GM12878 (cell line): Measurements from ENCODE around the gene KLRB1. TPM values are rescaled to one million over a fixed set of nuclear protein-coding genes. Genes with fewer than 3 reads are reported as not detected.

Experiments used
- ATAC-seq: fragments of 200-7000 bp; cut with Tn5 transposase; 3 replicates; pipeline ENCODE4 v1.9.1; 2020; ENCODE audit warnings: mild to moderate bottlenecking, moderate library complexity
- BruUV-seq: library from RNA; stranded (reverse); fragments of 400-500 nt; replicated peaks from 2 replicates; lab custom pipeline; 2021; lab: Mats Ljungman, UMichigan
- CTCF ChIA-PET: fragments of 300-600 bp; sonication (Branson Sonifier 250); formaldehyde crosslinking; extraction: SDS; loops from one replicate; lab custom pipeline; 2021; ENCODE audit warnings: inconsistent platforms; lab: Yijun Ruan, JAX
- POLR2A ChIA-PET: fragments of 350-600 bp; formaldehyde crosslinking; extraction: SDS; loops from one replicate; lab custom pipeline; 2021; ENCODE audit warnings: inconsistent platforms; lab: Charles Lee
- RAD21 ChIA-PET: fragments of 300-600 bp; sonication (Branson Sonifier 250); formaldehyde crosslinking; loops from one replicate; lab custom pipeline; 2023; ENCODE audit warnings: antibody characterized with exemption; ENCODE audit not compliant: unreplicated experiment; lab: Charles Lee
- SMC1A ChIA-PET: fragments of 300-600 bp; sonication (Branson Sonifier 250); formaldehyde crosslinking; loops from one replicate; lab custom pipeline; 2023; ENCODE audit not compliant: unreplicated experiment, uncharacterized antibody; lab: Charles Lee
- DNase-seq: peaks from one replicate; pipeline ENCODE4 v3.0.0-alpha.2; 2011; ENCODE audit warnings: low read depth, low spot score
- FAIRE-seq: peaks from 3 replicates; lab custom pipeline; 2011; peaks lifted over from hg19 to GRCh38; lab: Jason Lieb, UNC
- H2AFZ ChIP-seq: 2 replicates; pipeline ENCODE4 v1.6.0; 2011; ENCODE audit warnings: low read depth, low read length, control low read depth; ENCODE audit not compliant: control insufficient read depth
- H3K27ac ChIP-seq: 2 replicates; pipeline ENCODE4 v1.5.1; 2011; ENCODE audit warnings: control low read depth; ENCODE audit not compliant: control insufficient read depth, insufficient read depth
- H3K27me3 ChIP-seq, 2 experiments: replicated peaks in 1 of 2; 2 replicates each; pipeline versions ENCODE4 v1.6.0 to v1.6.1; 2011; ENCODE audit warnings: low read length in 1 of 2; ENCODE audit not compliant: control insufficient read depth in 2 of 2, insufficient read depth in 2 of 2
- H3K36me3 ChIP-seq, 2 experiments: 2 replicates each; pipeline ENCODE4 v1.5.1; 2011; ENCODE audit warnings: low read length in 1 of 2; ENCODE audit not compliant: control insufficient read depth in 2 of 2, insufficient read depth in 2 of 2
- H3K4me1 ChIP-seq: 2 replicates; pipeline ENCODE4 v1.6.1; 2011; ENCODE audit warnings: mild to moderate bottlenecking, low read length, moderate library complexity, mixed read lengths; ENCODE audit not compliant: control insufficient read depth, insufficient read depth
- H3K4me2 ChIP-seq: 2 replicates; pipeline ENCODE4 v1.6.0; 2011; ENCODE audit warnings: control low read depth; ENCODE audit not compliant: control insufficient read depth, insufficient read depth
- H3K4me3 ChIP-seq: fragments of 200-600 bp; sonication (generic); 2 replicates; pipeline ENCODE4 v1.5.1; 2016
- H3K79me2 ChIP-seq: 2 replicates; pipeline ENCODE4 v1.6.0; 2011; ENCODE audit warnings: low read length; ENCODE audit not compliant: control insufficient read depth, insufficient read depth
- H3K9ac ChIP-seq: 2 replicates; pipeline ENCODE4 v1.8.0; 2011; ENCODE audit warnings: low read length, control low read depth, mixed read lengths; ENCODE audit not compliant: control insufficient read depth, insufficient read depth
- H3K9me3 ChIP-seq: replicated peaks from 3 replicates; pipeline ENCODE4 v1.5.1; 2011; ENCODE audit warnings: mild to moderate bottlenecking, low read length; ENCODE audit not compliant: control insufficient read depth, insufficient read depth
- H4K20me1 ChIP-seq: 2 replicates; pipeline ENCODE4 v1.6.0; 2011; ENCODE audit not compliant: control insufficient read depth, insufficient read depth
- CEBPB ChIP-seq, 2 experiments: fragments of 150-350 bp in 1 of 2; IDR thresholded peaks; 2 replicates each; pipeline ENCODE4 v1.6.1; 2012 to 2014; ENCODE audit warnings: low read depth in 2 of 2, low read length in 2 of 2, borderline replicate concordance in 1 of 2, inconsistent platforms in 1 of 2
- CHD1 ChIP-seq: IDR thresholded peaks from 2 replicates; pipeline ENCODE4 v1.6.1; 2012; ENCODE audit warnings: low read depth, low read length, improper control_type of control experiment
- IKZF1 ChIP-seq: fragments of 450-650 bp; conservative IDR thresholded peaks from 2 replicates; pipeline ENCODE4 v1.6.1; 2017; ENCODE audit warnings: antibody characterized with exemption, mild to moderate bottlenecking
- POLR2AphosphoS5 ChIP-seq: IDR thresholded peaks from 2 replicates; pipeline ENCODE4 v1.6.1; 2011; ENCODE audit warnings: mild to moderate bottlenecking, low read length, inconsistent platforms
- STAT1 ChIP-seq: fragments of 450-650 bp; conservative IDR thresholded peaks from 2 replicates; pipeline ENCODE4 v1.6.1; 2014; ENCODE audit warnings: antibody characterized with exemption, mild to moderate bottlenecking
- ZBED1 ChIP-seq: IDR thresholded peaks from 2 replicates; pipeline ENCODE4 v1.6.1; 2016; ENCODE audit warnings: borderline replicate concordance
- WGBS: methylation state at CpG from one replicate; pipeline ENCODE4 v1.1.6; 2016; ENCODE audit warnings: low lambda C conversion rate; ENCODE audit not compliant: insufficient replicate concordance, insufficient coverage; ENCODE audit errors: missing lambda C conversion rate; 5-methylcytosine and 5-hydroxymethylcytosine counted together
- in situ Hi-C: fragments of 300-500 bp; cut with MboI; formaldehyde crosslinking; loops from 9 replicates; pipeline ENCODE4 v1.14.3; 2018; ENCODE audit warnings: mixed read lengths
- intact Hi-C: fragments of 100-400 bp; cut with micrococcal nuclease; formaldehyde crosslinking; loops from one replicate; pipeline ENCODE4 v1.14.2; 2022; ENCODE audit not compliant: unreplicated experiment
- polyA plus RNA-seq, 11 experiments: library from polyadenylated mRNA; depleted of rRNA in 4 of 11; unstranded in 6 of 11; stranded (reverse) in 5 of 11; fragments of >200 nt; fragmentation: Nextera tagmentation in 4 of 11; fragmentation: Illumina TruSeq in 1 of 11; extraction: Ambion mirVana in 4 of 11; extraction: Trizol in 1 of 11; gene quantifications; 1 replicate in 1 of 11; 2 replicates in 10 of 11; pipeline versions ENCODE4 v1.2.1 to v1.2.3, GENCODE V29; 2011 to 2016; ENCODE audit warnings: inconsistent platforms in 2 of 11, missing spikeins in 2 of 11, low read depth in 1 of 11
- total RNA-seq, 4 experiments: library from RNA; depleted of rRNA in 3 of 4; stranded (reverse); fragments of >200 nt in 3 of 4; fragmentation: Illumina TruSeq in 1 of 4; extraction: Trizol in 1 of 4; gene quantifications; 2 replicates each; pipeline versions ENCODE4 v1.2.1 to v1.2.3, GENCODE V29; 2013 to 2021
- TF ChIP-seq, protein P1 (sequence below): fragments of 450-650 bp; IDR thresholded peaks from 2 replicates; pipeline ENCODE4 v1.6.1; 2018; ENCODE audit warnings: borderline replicate concordance, mild to moderate bottlenecking; ENCODE audit not compliant: partially characterized antibody
- TF ChIP-seq, protein P2 (sequence below): fragments of 450-650 bp; IDR thresholded peaks from 2 replicates; pipeline ENCODE4 v1.6.1; 2017; ENCODE audit warnings: mild to moderate bottlenecking, low read depth, inconsistent platforms; ENCODE audit not compliant: poor library complexity, severe bottlenecking

The KLRB1 gene
- total and polyA plus RNA-seq, 10 of the 15 experiments (the other 5 are each of a cell fraction or from before 2014, with no cell fraction given): not detected

DNA sequence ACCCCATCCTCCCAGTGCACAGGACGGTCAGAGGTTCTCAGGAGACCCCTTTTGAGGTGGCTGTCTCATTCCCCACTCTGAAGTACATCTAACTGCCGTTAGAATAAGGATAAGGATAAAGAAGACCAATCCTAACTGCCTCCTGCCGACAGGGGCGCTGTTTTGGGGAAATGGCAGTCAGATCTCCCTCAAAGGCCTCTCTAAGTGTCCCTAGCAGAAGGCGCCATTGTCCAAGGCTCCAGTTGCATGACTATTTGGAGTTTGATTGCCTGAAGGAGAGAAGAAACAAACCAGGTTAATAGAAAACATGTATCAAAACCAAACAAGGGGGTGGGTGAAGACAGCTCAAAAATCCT lies 29.1 kb upstream of the KLRB1 start:
- Histone ChIP-seq H4K20me1 (no peaks in the 10 kb centered on the region), H3K9me3 (no peaks in the 10 kb centered on the region; the same call in 1 of the 3 replicates), H3K27ac (no peak overlapping the region), H3K27me3 (no peaks in the 10 kb centered on the region), H3K9ac (no peak overlapping the region), H2AFZ (no peak overlapping the region), H3K4me3 (no peak overlapping the region), H3K79me2 (no peaks in the 10 kb centered on the region; the same call in 1 of the 2 replicates), H3K36me3 (no peaks in the 10 kb centered on the region), H3K4me1 (peaks cover 15% of the 10 kb centered on the region; the same call in 1 of the 2 replicates), H3K4me2 (no peak overlapping the region)
- no TSS peak for BruUV-seq
- ChIA-PET POLR2A (no interaction called here), CTCF (interaction anchor here (1.0 to 11.5 kb wide), 6 partner anchors 12 to 107 kb away, joined by 3 to 159 read pairs (median 3); partner anchors contain the start of gene CLEC2D), SMC1A (interaction anchor here (1.2 to 11.3 kb wide), 4 partner anchors 24 to 85 kb away, joined by 3 to 100 read pairs (median 4); no protein-coding TSS in a partner anchor), RAD21 (interaction anchor here (1.0 to 2.8 kb wide), 3 partner anchors 26 to 113 kb away, joined by 3 to 8 read pairs (median 6); no protein-coding TSS in a partner anchor)
- FAIRE-seq (no peak), DNase-seq (no peak), ATAC-seq (peak; percentile 18; the same call in 1 of the 3 replicates)
- intact Hi-C loops: no loop called here
- 92% methylated on average over 5 of the region's 5 CpGs for WGBS
- TF ChIP-seq, protein P1, sequence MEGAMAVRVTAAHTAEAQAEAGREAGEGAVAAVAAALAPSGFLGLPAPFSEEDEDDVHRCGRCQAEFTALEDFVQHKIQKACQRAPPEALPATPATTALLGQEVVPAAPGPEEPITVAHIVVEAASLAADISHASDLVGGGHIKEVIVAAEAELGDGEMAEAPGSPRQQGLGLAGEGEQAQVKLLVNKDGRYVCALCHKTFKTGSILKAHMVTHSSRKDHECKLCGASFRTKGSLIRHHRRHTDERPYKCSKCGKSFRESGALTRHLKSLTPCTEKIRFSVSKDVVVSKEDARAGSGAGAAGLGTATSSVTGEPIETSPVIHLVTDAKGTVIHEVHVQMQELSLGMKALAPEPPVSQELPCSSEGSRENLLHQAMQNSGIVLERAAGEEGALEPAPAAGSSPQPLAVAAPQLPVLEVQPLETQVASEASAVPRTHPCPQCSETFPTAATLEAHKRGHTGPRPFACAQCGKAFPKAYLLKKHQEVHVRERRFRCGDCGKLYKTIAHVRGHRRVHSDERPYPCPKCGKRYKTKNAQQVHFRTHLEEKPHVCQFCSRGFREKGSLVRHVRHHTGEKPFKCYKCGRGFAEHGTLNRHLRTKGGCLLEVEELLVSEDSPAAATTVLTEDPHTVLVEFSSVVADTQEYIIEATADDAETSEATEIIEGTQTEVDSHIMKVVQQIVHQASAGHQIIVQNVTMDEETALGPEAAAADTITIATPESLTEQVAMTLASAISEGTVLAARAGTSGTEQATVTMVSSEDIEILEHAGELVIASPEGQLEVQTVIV: no peak
- no peak for TF ChIP-seq CHD1
- TF ChIP-seq, protein P2, sequence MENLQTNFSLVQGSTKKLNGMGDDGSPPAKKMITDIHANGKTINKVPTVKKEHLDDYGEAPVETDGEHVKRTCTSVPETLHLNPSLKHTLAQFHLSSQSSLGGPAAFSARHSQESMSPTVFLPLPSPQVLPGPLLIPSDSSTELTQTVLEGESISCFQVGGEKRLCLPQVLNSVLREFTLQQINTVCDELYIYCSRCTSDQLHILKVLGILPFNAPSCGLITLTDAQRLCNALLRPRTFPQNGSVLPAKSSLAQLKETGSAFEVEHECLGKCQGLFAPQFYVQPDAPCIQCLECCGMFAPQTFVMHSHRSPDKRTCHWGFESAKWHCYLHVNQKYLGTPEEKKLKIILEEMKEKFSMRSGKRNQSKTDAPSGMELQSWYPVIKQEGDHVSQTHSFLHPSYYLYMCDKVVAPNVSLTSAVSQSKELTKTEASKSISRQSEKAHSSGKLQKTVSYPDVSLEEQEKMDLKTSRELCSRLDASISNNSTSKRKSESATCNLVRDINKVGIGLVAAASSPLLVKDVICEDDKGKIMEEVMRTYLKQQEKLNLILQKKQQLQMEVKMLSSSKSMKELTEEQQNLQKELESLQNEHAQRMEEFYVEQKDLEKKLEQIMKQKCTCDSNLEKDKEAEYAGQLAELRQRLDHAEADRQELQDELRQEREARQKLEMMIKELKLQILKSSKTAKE: no peak
- TF ChIP-seq ZBED1: no peak
- no peak for TF ChIP-seq CEBPB (IDR thresholded peaks at IDR 0.05; ENCODE audit: borderline replicate concordance in 1 of 2, low read depth in 2 of 2, low read length in 2 of 2)
- TF ChIP-seq IKZF1: no peak
- no peak for TF ChIP-seq POLR2AphosphoS5
- no peak for TF ChIP-seq STAT1
- in situ Hi-C loops: loop anchor here (5.0 kb wide), 1 partner anchor 70 kb away; no protein-coding TSS in a partner anchor
